IMR-90 (cell line): ENCODE measurements around the gene ASS1. TPM values are rescaled to one million over a fixed set of nuclear protein-coding genes. Genes with fewer than 3 reads are reported as not detected.

Experiments
- ATAC-seq: fragments of 200-7000 bp; cut with Tn5 transposase; 2 replicates; pipeline ENCODE4 v1.9.1; 2020; ENCODE audit warnings: low read depth, mild to moderate bottlenecking, moderate library complexity
- BruUV-seq: library from RNA; stranded (reverse); fragments of 400-500 nt; replicated peaks from 2 replicates; lab custom pipeline; 2021; lab: Mats Ljungman, UMichigan
- CTCF ChIA-PET: fragments of 300-600 bp; formaldehyde crosslinking; extraction: SDS; loops from one replicate; lab custom pipeline; 2021; ENCODE audit warnings: antibody characterized with exemption; lab: Yijun Ruan, JAX
- POLR2A ChIA-PET: fragments of 300-600 bp; sonication (Branson Sonifier 250); formaldehyde crosslinking; loops from one replicate; lab custom pipeline; 2022; ENCODE audit warnings: antibody characterized with exemption; ENCODE audit not compliant: unreplicated experiment; lab: Charles Lee
- DNase-seq: peaks from one replicate; pipeline ENCODE4 v3.0.0; 2013
- H2AFZ ChIP-seq: replicated peaks from 2 replicates; pipeline ENCODE3; 2013; ENCODE audit warnings: low read length, mild to moderate bottlenecking; ENCODE audit not compliant: poor library complexity
- H2AK5ac ChIP-seq: 2 replicates; pipeline ENCODE4 v1.6.1; 2013; ENCODE audit warnings: low read depth, low read length, inconsistent platforms
- H2AK9ac ChIP-seq: replicated peaks from 2 replicates; pipeline ENCODE3; 2013; ENCODE audit warnings: mild to moderate bottlenecking, low read depth, low read length, moderate library complexity; ENCODE audit not compliant: poor library complexity
- H2BK120ac ChIP-seq: 2 replicates; pipeline ENCODE4 v1.6.1; 2013; ENCODE audit warnings: low read depth, low read length, inconsistent platforms
- H2BK15ac ChIP-seq: 3 replicates; pipeline ENCODE4 v1.6.1; 2013; ENCODE audit warnings: low read depth, low read length, inconsistent platforms
- H2BK20ac ChIP-seq: 2 replicates; pipeline ENCODE4 v1.6.1; 2013; ENCODE audit warnings: low read depth, mild to moderate bottlenecking, inconsistent platforms, low read length, moderate library complexity
- H2BK5ac ChIP-seq: 2 replicates; pipeline ENCODE4 v1.6.1; 2013; ENCODE audit warnings: mild to moderate bottlenecking, low read depth, low read length, inconsistent platforms; ENCODE audit not compliant: poor library complexity, severe bottlenecking
- H3K14ac ChIP-seq: replicated peaks from 2 replicates; pipeline ENCODE4 v1.6.1; 2013; ENCODE audit warnings: low read depth, low read length, inconsistent platforms
- H3K18ac ChIP-seq: 2 replicates; pipeline ENCODE4 v1.6.1; 2013; ENCODE audit warnings: low read depth, low read length, control low read depth
- H3K23ac ChIP-seq: 2 replicates; pipeline ENCODE4 v1.6.1; 2013; ENCODE audit warnings: low read depth, low read length, inconsistent platforms
- H3K27ac ChIP-seq: 2 replicates; pipeline ENCODE4 v1.5.1; 2013; ENCODE audit warnings: mild to moderate bottlenecking, control low read depth, low read length; ENCODE audit not compliant: insufficient read depth
- H3K27me3 ChIP-seq: 2 replicates; pipeline ENCODE4 v1.6.1; 2013; ENCODE audit warnings: low read length; ENCODE audit not compliant: control insufficient read depth, insufficient read depth
- H3K36me3 ChIP-seq: 2 replicates; pipeline ENCODE4 v1.6.1; 2013; ENCODE audit warnings: low read length, mixed read lengths; ENCODE audit not compliant: control insufficient read depth, insufficient read depth
- H3K4ac ChIP-seq: 2 replicates; pipeline ENCODE4 v1.6.1; 2013; ENCODE audit warnings: low read depth, low read length, inconsistent platforms
- H3K4me1 ChIP-seq: 2 replicates; pipeline ENCODE4 v1.6.1; 2013; ENCODE audit warnings: low read length, mixed read lengths; ENCODE audit not compliant: control insufficient read depth, insufficient read depth
- H3K4me2 ChIP-seq: 2 replicates; pipeline ENCODE4 v1.6.1; 2013; ENCODE audit warnings: low read depth, mild to moderate bottlenecking, control low read depth, low read length, moderate library complexity
- H3K4me3 ChIP-seq: 2 replicates; pipeline ENCODE4 v1.5.1; 2013; ENCODE audit warnings: low read depth, mild to moderate bottlenecking, control low read depth, low read length, moderate library complexity; ENCODE audit not compliant: insufficient read depth
- H3K56ac ChIP-seq: 2 replicates; pipeline ENCODE4 v1.6.1; 2013; ENCODE audit warnings: low read length, inconsistent platforms; ENCODE audit not compliant: insufficient read depth; ENCODE audit errors: extremely low read depth
- H3K79me1 ChIP-seq, 2 experiments: 2 replicates each; pipeline ENCODE4 v1.6.1; 2013; ENCODE audit warnings: low read length in 2 of 2, inconsistent platforms in 1 of 2, low read depth in 1 of 2
- H3K9ac ChIP-seq: 2 replicates; pipeline ENCODE4 v1.6.1; 2013; ENCODE audit warnings: low read depth, low read length, control low read depth
- H3K9me1 ChIP-seq: 2 replicates; pipeline ENCODE4 v1.6.1; 2013; ENCODE audit warnings: low read length, inconsistent platforms; ENCODE audit not compliant: insufficient read depth
- H3K9me3 ChIP-seq: 2 replicates; pipeline ENCODE4 v1.6.1; 2013; ENCODE audit warnings: low read length; ENCODE audit not compliant: control insufficient read depth, insufficient read depth
- H4K20me1 ChIP-seq: 2 replicates; pipeline ENCODE4 v1.6.1; 2013; ENCODE audit warnings: low read length, inconsistent platforms; ENCODE audit not compliant: insufficient read depth
- H4K5ac ChIP-seq: 2 replicates; pipeline ENCODE4 v1.6.1; 2013; ENCODE audit warnings: mild to moderate bottlenecking, low read depth, low read length, control low read depth
- H4K8ac ChIP-seq, 2 experiments: 2 replicates each; pipeline ENCODE4 v1.6.1; 2013; ENCODE audit warnings: low read depth in 2 of 2, low read length in 2 of 2, control low read depth in 1 of 2, inconsistent platforms in 1 of 2
- H4K91ac ChIP-seq: 2 replicates; pipeline ENCODE4 v1.6.1; 2013; ENCODE audit warnings: low read depth, low read length, inconsistent platforms; ENCODE audit not compliant: insufficient read depth
- ELK1 ChIP-seq: fragments of 150-350 bp; IDR thresholded peaks from 2 replicates; pipeline ENCODE4 v1.6.1; 2016; ENCODE audit warnings: low read depth, mild to moderate bottlenecking, low read length, moderate library complexity, borderline replicate concordance
- WGBS, 2 experiments: methylation state at CpG; one replicate each; pipeline versions ENCODE4 v1.1.5 to v1.1.7; 2013; ENCODE audit warnings: missing lambda C conversion rate in 2 of 2; ENCODE audit not compliant: insufficient read length in 1 of 2; ENCODE audit errors: extremely low coverage in 2 of 2; 5-methylcytosine and 5-hydroxymethylcytosine counted together
- dilution Hi-C: fragments of 300-500 bp; cut with HindIII; formaldehyde crosslinking; loops from one replicate; pipeline ENCODE4 v1.14.3; 2018; ENCODE audit warnings: low sequenced_read_pairs; ENCODE audit not compliant: unreplicated experiment
- in situ Hi-C: fragments of 300-500 bp; cut with MboI; formaldehyde crosslinking; loops from 3 replicates; pipeline ENCODE4 v1.14.3; 2019; ENCODE audit warnings: low sequenced_read_pairs, inconsistent platforms, mixed read lengths
- intact Hi-C: fragments of 100-400 bp; cut with micrococcal nuclease; formaldehyde crosslinking; loops from 2 replicates; pipeline ENCODE4 v1.10.0; 2022
- polyA plus RNA-seq, 3 experiments: library from polyadenylated mRNA; depleted of rRNA; stranded (reverse); fragments of >200 nt; gene quantifications; 2 replicates each; pipeline ENCODE4 v1.2.3, GENCODE V29; 2012; ENCODE audit warnings: low replicate concordance in 1 of 3
- total RNA-seq: library from RNA; depleted of rRNA; stranded (reverse); fragments of >200 nt; gene quantifications from 2 replicates; pipeline ENCODE4 v1.2.3, GENCODE V29; 2012

Gene ASS1
- total and polyA plus RNA-seq, 2 of the 4 experiments (the other 2 are of a cell fraction), result 39.6 to 41.9 TPM

- in situ Hi-C loops, result no loop called here
- POLR2A ChIA-PET, result no interaction called here
- H3K4ac ChIP-seq, result no peak overlapping the region
Measured at GRCh38 chr9:130468566-130468965, 23.8 kb downstream of the ASS1 start.

More at GRCh38 chr9:130468566-130468965, 23.8 kb downstream of the ASS1 start:
- no peak overlapping the region for H2BK120ac ChIP-seq
- TF ChIP-seq ELK1, result no peak
- H3K23ac ChIP-seq, result no peak overlapping the region
- no peak for ATAC-seq
- no peaks in the 10 kb centered on the region for H3K36me3 ChIP-seq
- no peak overlapping the region for H2AK5ac ChIP-seq
- no peaks in the 10 kb centered on the region for H3K4me1 ChIP-seq
- no peak overlapping the region for H3K27ac ChIP-seq
- no peak overlapping the region for H3K4me3 ChIP-seq
- H3K4me2 ChIP-seq, result no peak overlapping the region
- H3K9ac ChIP-seq, result no peak overlapping the region
- no peak overlapping the region for H3K18ac ChIP-seq
- no TSS peak for BruUV-seq
- WGBS, 2 experiments, result no CpG with 5 or more reads among the region's 4 CpGs
- no peaks in the 10 kb centered on the region for H3K9me3 ChIP-seq
- dilution Hi-C loops (no loop called here), intact Hi-C loops (no loop called here)
- no peak overlapping the region for H2AK9ac ChIP-seq
- H2BK5ac ChIP-seq, result no peak overlapping the region
- H4K5ac ChIP-seq, result no peak overlapping the region
- CTCF ChIA-PET, result no interaction called here
- no peak overlapping the region for H3K56ac ChIP-seq
- no peak overlapping the region for H4K8ac ChIP-seq
- no peaks in the 10 kb centered on the region for H3K9me1 ChIP-seq
- no peak overlapping the region for H2AFZ ChIP-seq
- no peaks in the 10 kb centered on the region for H4K20me1 ChIP-seq
- H2BK15ac ChIP-seq, result no peak overlapping the region
- no peaks in the 10 kb centered on the region for H3K79me1 ChIP-seq
- no peak overlapping the region for H3K14ac ChIP-seq
- H2BK20ac ChIP-seq, result no peak overlapping the region
- H4K91ac ChIP-seq, result no peak overlapping the region
- H3K27me3 ChIP-seq, result peaks cover 33% of the 10 kb centered on the region
- DNase-seq, result no peak
